DMS114 treated with DMSO at 0.1 percent for 48 hours (cell line): ENCODE data around the gene MACROH2A1.

Experiments
- DNase-seq: peaks from one replicate; lab custom pipeline; 2025; ENCODE audit not compliant: unreplicated experiment; lab: John Stamatoyannopoulos, UW

Gene MACROH2A1

GRCh38 chr5:135398855-135399793, at the start of gene MACROH2A1:
Gene MACROH2A1, minus strand, starts transcription at chr5:135399231. Its CDS starts 10,138 bp downstream, at chr5:135389093.
- DNase-seq, result peak; percentile 47

- no peak for DNase-seq
Observed at GRCh38 chr5:135448071-135448739, 49.2 kb upstream of the MACROH2A1 start.

GRCh38 chr5:135447298-135447929, 48.4 kb upstream of the MACROH2A1 start, which contains the start of gene DCANP1:
Gene DCANP1, minus strand, starts transcription at chr5:135447348. Its CDS starts 240 bp downstream, at chr5:135447108.
- no peak for DNase-seq

GRCh38 chr5:135446615-135447014, 47.6 kb upstream of the MACROH2A1 start:
- no peak for DNase-seq

GRCh38 chr5:135446206-135446605, 47.2 kb upstream of the MACROH2A1 start:
- DNase-seq, result no peak

- DNase-seq, result no peak
Observed at GRCh38 chr5:135445306-135445985, 46.4 kb upstream of the MACROH2A1 start.

- DNase-seq, result no peak
Observed at GRCh38 chr5:135444881-135445280, 45.9 kb upstream of the MACROH2A1 start.

- DNase-seq, result no peak
Observed at GRCh38 chr5:135444360-135444759, 45.3 kb upstream of the MACROH2A1 start.

- DNase-seq, result no peak
Observed at GRCh38 chr5:135443161-135443960, 44.3 kb upstream of the MACROH2A1 start.

GRCh38 chr5:135442431-135443160, 43.6 kb upstream of the MACROH2A1 start:
- no peak for DNase-seq

- DNase-seq, result no peak
Observed at GRCh38 chr5:135441919-135442318, 42.9 kb upstream of the MACROH2A1 start.

GRCh38 chr5:135441350-135441831, 42.4 kb upstream of the MACROH2A1 start:
- DNase-seq, result no peak

- no peak for DNase-seq
Observed at GRCh38 chr5:135440916-135441315, 41.9 kb upstream of the MACROH2A1 start.

- no peak for DNase-seq
Observed at GRCh38 chr5:135439231-135440205, 40.5 kb upstream of the MACROH2A1 start.

- DNase-seq, result no peak
Observed at GRCh38 chr5:135438636-135439221, 39.7 kb upstream of the MACROH2A1 start.

- DNase-seq, result no peak
Observed at GRCh38 chr5:135437796-135438560, 38.9 kb upstream of the MACROH2A1 start.

GRCh38 chr5:135437422-135437795, 38.4 kb upstream of the MACROH2A1 start:
- DNase-seq, result no peak
